MM.1S (cell line): ENCODE data around the gene TMEM256.
A peak's percentile ranks its signal among the peaks of the same experiment; 100 is the strongest.

Source experiments
- DNase-seq: peaks from one replicate; pipeline ENCODE4 v3.0.0-alpha.2; 2015
- H2AFZ ChIP-seq: fragments of 300-600 bp; sonication (generic); 2 replicates; pipeline ENCODE4 v1.6.0; 2016; ENCODE audit warnings: antibody characterized with exemption, low read length
- H3F3A ChIP-seq: fragments of 300-600 bp; sonication (generic); 2 replicates; pipeline ENCODE4 v1.6.1; 2016; ENCODE audit warnings: mild to moderate bottlenecking, antibody characterized with exemption, low read length, moderate library complexity, mixed read lengths; ENCODE audit not compliant: insufficient read depth
- H3K27ac ChIP-seq: fragments of 300-600 bp; sonication (generic); 2 replicates; pipeline ENCODE4 v1.5.1; 2016; ENCODE audit warnings: mild to moderate bottlenecking, low read length
- H3K27me3 ChIP-seq: fragments of 300-600 bp; sonication (generic); replicated peaks from 2 replicates; pipeline ENCODE4 v1.6.0; 2016; ENCODE audit warnings: low read length; ENCODE audit not compliant: insufficient read depth
- H3K36me3 ChIP-seq: fragments of 300-600 bp; sonication (generic); replicated peaks from 2 replicates; pipeline ENCODE4 v1.6.1; 2016; ENCODE audit warnings: mild to moderate bottlenecking, low read length, mixed read lengths; ENCODE audit not compliant: insufficient read depth
- H3K4me1 ChIP-seq: fragments of 300-600 bp; sonication (generic); 2 replicates; pipeline ENCODE4 v1.6.1; 2016; ENCODE audit warnings: low read length, mixed read lengths
- H3K4me2 ChIP-seq: fragments of 300-600 bp; sonication (generic); 2 replicates; pipeline ENCODE4 v1.6.0; 2016; ENCODE audit warnings: low read depth, low read length
- H3K4me3 ChIP-seq: fragments of 300-600 bp; sonication (generic); 2 replicates; pipeline ENCODE4 v1.5.1; 2016; ENCODE audit warnings: low read length, mixed read lengths
- H3K79me2 ChIP-seq: fragments of 300-600 bp; sonication (generic); 2 replicates; pipeline ENCODE4 v1.6.1; 2016; ENCODE audit warnings: mixed run types, low read length, mixed read lengths
- H3K9ac ChIP-seq: fragments of 300-600 bp; sonication (generic); 2 replicates; pipeline ENCODE4 v1.6.1; 2016; ENCODE audit warnings: low read length, mixed read lengths
- H3K9me2 ChIP-seq: fragments of 300-600 bp; sonication (generic); replicated peaks from 2 replicates; pipeline ENCODE4 v1.6.1; 2016; ENCODE audit warnings: mild to moderate bottlenecking, low read length, mixed read lengths; ENCODE audit not compliant: insufficient read depth
- H3K9me3 ChIP-seq: fragments of 300-600 bp; sonication (generic); replicated peaks from 2 replicates; pipeline ENCODE4 v1.6.1; 2016; ENCODE audit warnings: mild to moderate bottlenecking, low read length, mixed read lengths; ENCODE audit not compliant: insufficient read depth
- H4K20me1 ChIP-seq: fragments of 300-600 bp; sonication (generic); 2 replicates; pipeline ENCODE4 v1.6.1; 2016; ENCODE audit warnings: mild to moderate bottlenecking, low read length, moderate library complexity, mixed read lengths; ENCODE audit not compliant: insufficient read depth
- EZH2 ChIP-seq: fragments of 300-600 bp; sonication (generic); optimal IDR thresholded peaks from 2 replicates; pipeline ENCODE3; 2017; ENCODE audit warnings: low read depth, mild to moderate bottlenecking, antibody characterized with exemption, low read length, mixed read lengths
- EZH2phosphoT487 ChIP-seq: fragments of 300-600 bp; sonication (generic); IDR thresholded peaks from 2 replicates; pipeline ENCODE4 v1.6.1; 2018; ENCODE audit warnings: antibody characterized with exemption, low read length
- TF ChIP-seq, protein P1 (sequence below): fragments of 300-600 bp; sonication (generic); IDR thresholded peaks from 2 replicates; pipeline ENCODE4 v1.5.1; 2016; ENCODE audit warnings: antibody characterized with exemption, low read length, mixed read lengths

TMEM256 gene

DNA sequence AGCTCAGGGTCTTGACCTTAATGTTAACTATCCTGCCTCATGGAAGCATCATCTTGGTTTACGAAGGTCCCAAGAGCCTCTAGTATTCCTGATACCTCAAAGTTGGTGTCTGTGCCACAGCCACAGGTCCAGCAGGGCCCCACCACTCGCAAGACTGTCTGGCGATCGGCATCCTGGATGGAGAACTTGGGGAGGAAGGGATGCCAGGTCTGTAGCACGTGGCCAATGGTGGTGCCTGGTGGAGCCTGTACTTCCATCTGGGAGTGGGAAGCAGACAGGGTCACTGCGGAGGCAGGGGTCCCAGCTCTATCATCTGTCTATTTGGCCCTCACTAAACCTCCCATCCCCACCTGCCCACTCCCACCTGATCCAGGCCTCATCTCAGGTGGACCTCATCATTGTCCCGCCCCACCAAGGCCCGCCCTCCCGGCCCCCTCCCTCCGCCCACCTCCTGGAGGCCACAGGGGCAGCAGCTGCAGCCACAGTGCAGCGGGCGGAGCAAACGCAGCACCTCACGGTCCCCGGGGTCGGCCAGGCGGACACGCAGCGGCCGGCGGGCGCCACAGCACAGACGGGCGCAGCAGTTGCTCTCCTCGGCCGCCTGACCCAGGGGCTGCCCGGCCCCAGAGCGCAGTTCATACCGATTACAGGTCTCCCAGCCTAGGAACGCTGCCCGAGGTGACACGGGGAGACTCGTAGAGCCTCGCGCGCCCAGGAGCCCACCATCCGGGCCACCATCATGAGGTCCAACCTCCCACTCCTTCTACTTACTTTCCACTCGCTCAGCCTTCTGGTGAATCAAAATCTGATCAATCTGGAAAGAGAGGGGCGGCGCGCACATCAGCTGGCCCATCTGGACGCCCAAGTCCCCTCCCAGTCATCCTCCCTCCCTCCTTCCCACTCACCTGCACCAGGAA is 10.9 kb downstream of the TMEM256 start:
- no peaks in the 10 kb centered on the region for H3K36me3 ChIP-seq
- peaks cover 6% of the 10 kb centered on the region; the same call in 1 of the 2 replicates for H3F3A ChIP-seq
- no peaks in the 10 kb centered on the region for H3K9me2 ChIP-seq
- no peaks in the 10 kb centered on the region for H3K79me2 ChIP-seq
- no peak overlapping the region; the same call in 1 of the 2 replicates for H2AFZ ChIP-seq
- no peak overlapping the region for H3K9ac ChIP-seq
- 0 out of 2 replicates have a peak overlapping the region, but pooled peaks have one; percentile 85 for H3K4me3 ChIP-seq
- H3K27ac ChIP-seq, result no peak overlapping the region
- no peaks in the 10 kb centered on the region for H4K20me1 ChIP-seq
- no peak for TF ChIP-seq EZH2
- TF ChIP-seq, protein P1, sequence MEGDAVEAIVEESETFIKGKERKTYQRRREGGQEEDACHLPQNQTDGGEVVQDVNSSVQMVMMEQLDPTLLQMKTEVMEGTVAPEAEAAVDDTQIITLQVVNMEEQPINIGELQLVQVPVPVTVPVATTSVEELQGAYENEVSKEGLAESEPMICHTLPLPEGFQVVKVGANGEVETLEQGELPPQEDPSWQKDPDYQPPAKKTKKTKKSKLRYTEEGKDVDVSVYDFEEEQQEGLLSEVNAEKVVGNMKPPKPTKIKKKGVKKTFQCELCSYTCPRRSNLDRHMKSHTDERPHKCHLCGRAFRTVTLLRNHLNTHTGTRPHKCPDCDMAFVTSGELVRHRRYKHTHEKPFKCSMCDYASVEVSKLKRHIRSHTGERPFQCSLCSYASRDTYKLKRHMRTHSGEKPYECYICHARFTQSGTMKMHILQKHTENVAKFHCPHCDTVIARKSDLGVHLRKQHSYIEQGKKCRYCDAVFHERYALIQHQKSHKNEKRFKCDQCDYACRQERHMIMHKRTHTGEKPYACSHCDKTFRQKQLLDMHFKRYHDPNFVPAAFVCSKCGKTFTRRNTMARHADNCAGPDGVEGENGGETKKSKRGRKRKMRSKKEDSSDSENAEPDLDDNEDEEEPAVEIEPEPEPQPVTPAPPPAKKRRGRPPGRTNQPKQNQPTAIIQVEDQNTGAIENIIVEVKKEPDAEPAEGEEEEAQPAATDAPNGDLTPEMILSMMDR, result no peak
- no peak for TF ChIP-seq EZH2phosphoT487
- H3K27me3 ChIP-seq, result no peaks in the 10 kb centered on the region
- H3K4me2 ChIP-seq, result peak overlapping the region; percentile 100
- 0 out of 2 replicates have a peak, but pooled peaks cover 3% of the 10 kb centered on the region for H3K4me1 ChIP-seq
- no peak for DNase-seq
- H3K9me3 ChIP-seq, result no peaks in the 10 kb centered on the region

DNA sequence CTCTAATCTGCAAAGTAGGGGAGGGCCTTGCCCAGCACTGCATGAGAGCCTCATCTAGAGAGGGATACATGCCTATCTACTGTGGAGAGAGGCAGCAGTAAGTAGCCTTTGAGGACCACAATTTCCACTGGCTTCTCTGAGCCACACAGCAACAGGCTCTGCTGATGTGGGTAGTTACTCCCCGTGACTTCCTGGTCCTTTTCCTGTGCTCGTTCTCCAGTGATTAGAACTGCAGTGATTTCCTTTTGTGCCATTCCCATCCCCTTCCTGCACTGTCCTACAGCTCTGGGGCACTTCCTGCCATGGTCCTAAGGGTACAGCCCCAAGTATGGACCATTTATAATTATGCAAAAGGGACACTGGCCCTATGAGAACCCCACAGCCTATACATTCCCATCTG is 12.6 kb downstream of the TMEM256 start:
- Histone ChIP-seq H3K4me1 (0 out of 2 replicates have a peak, but pooled peaks cover 3% of the 10 kb centered on the region), H3K9me2 (no peaks in the 10 kb centered on the region), H4K20me1 (no peaks in the 10 kb centered on the region), H2AFZ (no peak overlapping the region), H3K4me3 (no peak overlapping the region), H3K4me2 (no peak overlapping the region), H3K27ac (no peak overlapping the region), H3K27me3 (no peaks in the 10 kb centered on the region; the same call in 1 of the 2 replicates), H3K9me3 (no peaks in the 10 kb centered on the region), H3K36me3 (no peaks in the 10 kb centered on the region), H3K79me2 (no peaks in the 10 kb centered on the region), H3F3A (peaks cover 6% of the 10 kb centered on the region; the same call in 1 of the 2 replicates), H3K9ac (no peak overlapping the region)
- TF ChIP-seq EZH2 (no peak), EZH2phosphoT487 (no peak)
- TF ChIP-seq, protein P1, result no peak
- no peak for DNase-seq

DNA sequence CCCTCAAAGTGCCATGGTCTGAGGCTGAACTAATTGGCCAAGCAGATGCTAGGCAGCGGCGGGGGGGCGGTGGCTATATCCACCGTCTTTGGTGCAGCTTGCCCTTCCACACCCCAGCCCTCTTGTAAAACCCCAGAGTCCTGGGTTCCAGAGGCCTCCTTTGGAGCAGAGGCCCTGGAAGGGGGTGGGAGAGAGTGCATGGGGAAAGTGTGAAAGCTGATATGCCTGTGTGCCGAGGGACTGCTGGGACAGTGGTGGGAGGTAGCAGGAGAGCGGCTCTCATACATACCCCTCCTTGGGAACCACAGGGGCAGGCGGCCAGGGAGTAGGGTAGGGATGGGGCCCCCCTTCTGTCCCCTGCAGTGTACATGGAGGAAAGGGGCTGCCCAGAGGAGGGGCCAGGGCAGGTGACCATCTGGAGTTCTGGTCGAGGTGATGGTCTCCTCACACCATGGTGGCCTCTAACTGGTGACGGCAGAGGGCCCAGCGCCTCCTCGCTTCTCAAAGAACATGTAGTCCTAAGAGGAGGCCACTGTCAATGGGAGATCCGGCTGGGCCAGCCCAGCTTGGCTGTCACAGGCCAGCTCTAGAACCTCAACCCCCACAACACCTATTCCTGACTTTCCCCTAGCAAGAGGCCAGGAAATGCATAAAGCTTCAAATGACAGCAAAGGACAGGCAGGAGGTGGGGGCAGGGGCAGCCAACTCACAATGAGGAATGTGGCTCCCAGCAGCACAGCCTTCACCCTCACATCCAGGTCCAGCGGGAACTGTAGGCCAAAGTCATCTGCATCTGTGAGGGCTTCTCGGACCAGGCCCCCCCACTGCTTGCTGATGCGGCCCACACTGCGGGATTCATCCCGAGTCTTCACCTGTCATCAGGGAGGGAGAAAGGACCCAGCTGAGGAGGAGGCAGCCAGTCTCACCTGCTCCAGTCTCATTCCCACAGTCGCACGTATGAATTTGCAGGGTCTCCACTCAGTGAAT is 13.7 kb downstream of the TMEM256 start:
- no peak overlapping the region for H3K27ac ChIP-seq
- H3K9me2 ChIP-seq, result no peaks in the 10 kb centered on the region
- no peaks in the 10 kb centered on the region for H4K20me1 ChIP-seq
- no peaks in the 10 kb centered on the region for H3K9me3 ChIP-seq
- H3K79me2 ChIP-seq, result no peaks in the 10 kb centered on the region
- H3F3A ChIP-seq, result peaks cover 6% of the 10 kb centered on the region; the same call in 1 of the 2 replicates
- H3K4me1 ChIP-seq, result 0 out of 2 replicates have a peak, but pooled peaks cover 3% of the 10 kb centered on the region
- TF ChIP-seq, protein P1, result no peak
- TF ChIP-seq EZH2phosphoT487 (no peak), EZH2 (no peak)
- H3K36me3 ChIP-seq, result no peaks in the 10 kb centered on the region
- no peak overlapping the region for H3K9ac ChIP-seq
- no peaks in the 10 kb centered on the region; the same call in 1 of the 2 replicates for H3K27me3 ChIP-seq
- H3K4me3 ChIP-seq, result no peak overlapping the region
- H3K4me2 ChIP-seq, result no peak overlapping the region
- DNase-seq, result no peak
- H2AFZ ChIP-seq, result no peak overlapping the region
